Ascending aorta (tissue), 2 donors: ENCODE results near the gene COL1A1. TPM values are rescaled to one million over a fixed set of nuclear protein-coding genes. Genes with fewer than 3 reads are reported as not detected.

Source experiments
- DNase-seq, 2 donors: peaks; one replicate each; pipeline ENCODE4 v3.0.0-alpha.2; 2019; ENCODE audit warnings: low spot score in 2 of 2
- H3K27ac ChIP-seq, 2 donors: fragments of 200-600 bp; sonication (generic); one replicate each; pipeline ENCODE4 v1.5.1; 2016 to 2017; ENCODE audit warnings: mild to moderate bottlenecking in 1 of 2
- H3K27me3 ChIP-seq: fragments of 200-600 bp; sonication (generic); one replicate; pipeline ENCODE4 v1.5.1; 2017
- H3K36me3 ChIP-seq, 2 donors: fragments of 200-600 bp; sonication (generic); one replicate each; pipeline ENCODE4 v1.5.1; 2016
- H3K4me1 ChIP-seq, 2 donors: fragments of 200-600 bp; sonication (generic); one replicate each; pipeline ENCODE4 v1.5.1; 2016 to 2017; ENCODE audit warnings: mild to moderate bottlenecking in 1 of 2
- H3K4me3 ChIP-seq, 2 donors: fragments of 200-600 bp; sonication (generic); one replicate each; pipeline ENCODE4 v1.5.1; 2016 to 2017; ENCODE audit warnings: mild to moderate bottlenecking in 1 of 2
- H3K9me3 ChIP-seq, 2 donors: fragments of 200-600 bp; sonication (generic); one replicate each; pipeline ENCODE4 v1.5.1; 2016
- intact Hi-C: fragments of 100-400 bp; cut with DNase I; formaldehyde crosslinking; loops from one replicate; pipeline ENCODE4 v1.15.1; 2023
- total RNA-seq: library from RNA; depleted of rRNA; stranded (reverse); fragments of >200 nt; gene quantifications from one replicate; pipeline ENCODE4 v1.1.0, GENCODE V29; 2016
- TF ChIP-seq, protein P1 (sequence below), 3 experiments: fragments of 200-600 bp in 2 of 3; fragments of 450-650 bp in 1 of 3; sonication (generic) in 2 of 3; IDR thresholded peaks; one replicate each; pipeline ENCODE4 v1.5.1; 2016 to 2019; ENCODE audit warnings: antibody characterized with exemption in 3 of 3, mild to moderate bottlenecking in 1 of 3, moderate library complexity in 1 of 3

Gene COL1A1
- total RNA-seq, 1 donor from 2014 or later: 547 TPM

- peak overlapping the region in 1 of 2 donors; percentile 44 for H3K4me3 ChIP-seq
- peaks cover 21 to 48% of the 10 kb centered on the region in 2 donors for H3K4me1 ChIP-seq
- no peaks in the 10 kb centered on the region for H3K36me3 ChIP-seq
- peak overlapping the region; percentile 87 to 90 for H3K27ac ChIP-seq
- no peaks in the 10 kb centered on the region for H3K27me3 ChIP-seq
- TF ChIP-seq, protein P1, sequence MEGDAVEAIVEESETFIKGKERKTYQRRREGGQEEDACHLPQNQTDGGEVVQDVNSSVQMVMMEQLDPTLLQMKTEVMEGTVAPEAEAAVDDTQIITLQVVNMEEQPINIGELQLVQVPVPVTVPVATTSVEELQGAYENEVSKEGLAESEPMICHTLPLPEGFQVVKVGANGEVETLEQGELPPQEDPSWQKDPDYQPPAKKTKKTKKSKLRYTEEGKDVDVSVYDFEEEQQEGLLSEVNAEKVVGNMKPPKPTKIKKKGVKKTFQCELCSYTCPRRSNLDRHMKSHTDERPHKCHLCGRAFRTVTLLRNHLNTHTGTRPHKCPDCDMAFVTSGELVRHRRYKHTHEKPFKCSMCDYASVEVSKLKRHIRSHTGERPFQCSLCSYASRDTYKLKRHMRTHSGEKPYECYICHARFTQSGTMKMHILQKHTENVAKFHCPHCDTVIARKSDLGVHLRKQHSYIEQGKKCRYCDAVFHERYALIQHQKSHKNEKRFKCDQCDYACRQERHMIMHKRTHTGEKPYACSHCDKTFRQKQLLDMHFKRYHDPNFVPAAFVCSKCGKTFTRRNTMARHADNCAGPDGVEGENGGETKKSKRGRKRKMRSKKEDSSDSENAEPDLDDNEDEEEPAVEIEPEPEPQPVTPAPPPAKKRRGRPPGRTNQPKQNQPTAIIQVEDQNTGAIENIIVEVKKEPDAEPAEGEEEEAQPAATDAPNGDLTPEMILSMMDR (IDR thresholded peaks at IDR 0.05): no peak
- intact Hi-C loops: loop anchor here (1.0 to 2.0 kb wide), 3 partner anchors 16 to 50 kb away; no protein-coding TSS in a partner anchor
- no peaks in the 10 kb centered on the region for H3K9me3 ChIP-seq
- DNase-seq: peak in 1 of 2 donors; percentile 86
These were observed 21.5 kb upstream of the COL1A1 start for GRCh38 chr17:50222922-50223321.

- TF ChIP-seq, protein P1 (IDR thresholded peaks at IDR 0.05): no peak
- Histone ChIP-seq H3K9me3 (no peaks in the 10 kb centered on the region), H3K27ac (peak overlapping the region; percentile 87 to 90), H3K4me3 (peak overlapping the region in 1 of 2 donors; percentile 44), H3K36me3 (no peaks in the 10 kb centered on the region), H3K4me1 (peaks cover 21 to 53% of the 10 kb centered on the region in 2 donors), H3K27me3 (no peaks in the 10 kb centered on the region)
- intact Hi-C loops: loop anchor here (2.0 kb wide), 1 partner anchor 51 kb away; no protein-coding TSS in a partner anchor
- peak; percentile 66 to 94 for DNase-seq
These were observed 20.6 kb upstream of the COL1A1 start for GRCh38 chr17:50221864-50222545.

- Histone ChIP-seq H3K4me3 (no peak overlapping the region), H3K36me3 (no peaks in the 10 kb centered on the region), H3K4me1 (peaks cover 21 to 53% of the 10 kb centered on the region in 2 donors), H3K27ac (peak overlapping the region; percentile 87 to 90), H3K9me3 (no peaks in the 10 kb centered on the region), H3K27me3 (no peaks in the 10 kb centered on the region)
- intact Hi-C loops: no loop called here
- TF ChIP-seq, protein P1 (IDR thresholded peaks at IDR 0.05): no peak
- DNase-seq: no peak
These were observed 19.9 kb upstream of the COL1A1 start for GRCh38 chr17:50221266-50221863.

- Histone ChIP-seq H3K36me3 (no peaks in the 10 kb centered on the region), H3K4me1 (peaks cover 21 to 53% of the 10 kb centered on the region in 2 donors), H3K9me3 (no peaks in the 10 kb centered on the region), H3K4me3 (no peak overlapping the region), H3K27me3 (no peaks in the 10 kb centered on the region), H3K27ac (peak overlapping the region; percentile 87 to 90)
- DNase-seq: no peak
- TF ChIP-seq, protein P1 (IDR thresholded peaks at IDR 0.05): no peak
- intact Hi-C loops: no loop called here
These were observed 19.4 kb upstream of the COL1A1 start for GRCh38 chr17:50220811-50221210.

DNA sequence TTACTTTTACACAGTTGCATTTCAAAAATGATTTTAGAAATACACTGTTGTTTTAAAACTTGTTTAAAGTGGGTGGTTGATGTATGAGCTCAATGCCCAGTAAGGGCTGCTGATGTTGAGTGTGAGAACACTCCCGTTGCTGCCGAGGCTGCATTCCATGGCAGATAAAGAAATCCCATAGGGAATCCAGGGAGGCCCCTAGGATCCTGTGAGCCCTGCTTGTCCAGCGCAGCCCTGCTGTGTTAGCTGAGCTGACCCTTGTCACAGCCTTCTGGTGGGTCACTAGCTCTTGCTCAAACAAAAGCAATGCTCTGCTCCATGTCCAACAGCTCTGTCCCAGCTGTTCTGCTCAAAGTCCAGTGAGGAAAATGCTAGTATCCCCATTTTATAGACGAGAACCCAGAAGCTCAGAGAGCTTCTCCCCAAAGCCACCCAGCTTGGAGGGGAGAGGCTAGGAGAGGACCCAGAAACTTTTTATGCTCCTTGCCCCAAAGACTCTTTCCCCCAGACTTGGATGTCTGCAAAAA is 18.6 kb upstream of the COL1A1 start:
- Histone ChIP-seq H3K4me1 (peaks cover 21 to 53% of the 10 kb centered on the region in 2 donors), H3K9me3 (no peaks in the 10 kb centered on the region), H3K36me3 (no peaks in the 10 kb centered on the region), H3K27me3 (no peaks in the 10 kb centered on the region), H3K27ac (peak overlapping the region; percentile 87 to 90), H3K4me3 (peak overlapping the region in 1 of 2 donors; percentile 21)
- intact Hi-C loops: loop anchor here (1.0 kb wide), 2 partner anchors 10 to 20 kb away; no protein-coding TSS in a partner anchor
- TF ChIP-seq, protein P1 (IDR thresholded peaks at IDR 0.05): no peak
- no peak for DNase-seq
